GM13976 (cell line): ENCODE results near the gene ADPRH.
"Not testable (repeated sequence)": the region's sequence is repeated elsewhere in the genome, so short reads cannot be mapped to it uniquely, and the experiment has no call there.

Source experiments
- DNase-seq: peaks from one replicate; pipeline ENCODE4 v3.0.0; 2012; ENCODE audit warnings: low spot score
- CTCF ChIP-seq: IDR thresholded peaks from 2 replicates; pipeline ENCODE4 v1.5.1; 2012; ENCODE audit warnings: borderline replicate concordance, mild to moderate bottlenecking; ENCODE audit not compliant: insufficient read depth; ENCODE audit errors: extremely low read depth, missing control alignments, control extremely low read depth
- in situ Hi-C: fragments of 300-500 bp; cut with MboI; formaldehyde crosslinking; loops from one replicate; pipeline ENCODE4 v1.12.0; 2022; ENCODE audit warnings: low sequenced_read_pairs, mixed read lengths, inconsistent platforms; ENCODE audit not compliant: unreplicated experiment

The ADPRH gene

GRCh38 chr3:119594066-119594465, 14.8 kb downstream of the ADPRH start:
- no peak for TF ChIP-seq CTCF
- DNase-seq, result no peak
- in situ Hi-C loops, result loop anchor here (25.0 kb wide), 1 partner anchor 493 kb away; the partner anchor contains the start of gene GSK3B

GRCh38 chr3:119594929-119595328, 15.6 kb downstream of the ADPRH start:
- in situ Hi-C loops, result loop anchor here (25.0 kb wide), 1 partner anchor 492 kb away; the partner anchor contains the start of gene GSK3B
- DNase-seq, result not testable (repeated sequence)

- in situ Hi-C loops, result loop anchor here (25.0 kb wide), 1 partner anchor 492 kb away; the partner anchor contains the start of gene GSK3B
- no peak for TF ChIP-seq CTCF
These were observed 16.5 kb downstream of the ADPRH start for GRCh38 chr3:119595639-119596334.

GRCh38 chr3:119596398-119596797, 17.1 kb downstream of the ADPRH start:
- in situ Hi-C loops, result loop anchor here (25.0 kb wide), 1 partner anchor 491 kb away; the partner anchor contains the start of gene GSK3B
- TF ChIP-seq CTCF, result no peak
- no peak for DNase-seq

More at GRCh38 chr3:119595639-119596334, 16.5 kb downstream of the ADPRH start:
- no peak for DNase-seq

GRCh38 chr3:119597548-119598288, 18.4 kb downstream of the ADPRH start, which contains the start of gene PLA1A:
PLA1A (plus strand) TSS chr3:119597885; CDS start chr3:119597914, 29 bp downstream.
- DNase-seq, result no peak
- in situ Hi-C loops, result loop anchor here (25.0 kb wide), 1 partner anchor 490 kb away; the partner anchor contains the start of gene GSK3B

GRCh38 chr3:119598410-119599098, 19.3 kb downstream of the ADPRH start:
- in situ Hi-C loops, result loop anchor here (25.0 kb wide), 1 partner anchor 489 kb away; the partner anchor contains the start of gene GSK3B
- TF ChIP-seq CTCF, result no peak
- DNase-seq, result peak; percentile 54

More at GRCh38 chr3:119597548-119598288, 18.4 kb downstream of the ADPRH start, which contains the start of gene PLA1A:
- no peak for TF ChIP-seq CTCF
